H1 (cell line): ENCODE measurements around the gene ZSCAN10.

ENCODE experiments used
- BACH1 ChIP-seq: IDR thresholded peaks from 2 replicates; pipeline ENCODE4 v1.6.1; 2012; ENCODE audit warnings: low read length, improper control_type of control experiment
- BCL11A ChIP-seq, 2 experiments: IDR thresholded peaks; one replicate each; pipeline ENCODE4 v1.6.1; 2011; ENCODE audit warnings: low read depth in 2 of 2, low read length in 2 of 2, mild to moderate bottlenecking in 2 of 2
- EP300 ChIP-seq, 2 experiments: IDR thresholded peaks; 1 replicate in 1 of 2; 2 replicates in 1 of 2; pipeline ENCODE4 v1.6.1; 2011 to 2012; ENCODE audit warnings: low read depth in 2 of 2, low read length in 2 of 2, mild to moderate bottlenecking in 2 of 2, borderline replicate concordance in 1 of 2, inconsistent platforms in 1 of 2, moderate library complexity in 1 of 2
- HDAC6 ChIP-seq: IDR thresholded peaks from one replicate; pipeline ENCODE4 v1.7.1; 2012; ENCODE audit warnings: low read depth, mild to moderate bottlenecking, inconsistent platforms, low read length, moderate library complexity
- PHF8 ChIP-seq: fragments of 200-600 bp; sonication (generic); conservative IDR thresholded peaks from 2 replicates; pipeline ENCODE4 v1.7.1; 2012; ENCODE audit warnings: low read depth, mild to moderate bottlenecking, inconsistent platforms, low read length, moderate library complexity
- POLR2A ChIP-seq, 2 experiments: IDR thresholded peaks; 1 replicate in 1 of 2; 2 replicates in 1 of 2; pipeline ENCODE4 v1.6.1; 2011; ENCODE audit warnings: low read depth in 2 of 2, low read length in 2 of 2, mild to moderate bottlenecking in 2 of 2; ENCODE audit errors: control extremely low read depth in 1 of 2
- RAD21 ChIP-seq, 2 experiments: IDR thresholded peaks in 1 of 2; conservative IDR thresholded peaks in 1 of 2; 2 replicates each; pipeline ENCODE4 v1.6.1; 2011; ENCODE audit warnings: low read depth in 2 of 2, low read length in 2 of 2, improper control_type of control experiment in 1 of 2, inconsistent platforms in 1 of 2, mild to moderate bottlenecking in 1 of 2, moderate library complexity in 1 of 2
- SP2 ChIP-seq: IDR thresholded peaks from 2 replicates; pipeline ENCODE4 v1.6.1; 2012; ENCODE audit warnings: mild to moderate bottlenecking, low read length, inconsistent platforms
- ZNF274 ChIP-seq: IDR thresholded peaks from 2 replicates; pipeline ENCODE4 v1.7.0; 2012; ENCODE audit warnings: low read length, borderline replicate concordance; ENCODE audit errors: extremely low read depth
- TF ChIP-seq, protein P1 (sequence below), 3 experiments: IDR thresholded peaks; 1 replicate in 2 of 3; 2 replicates in 1 of 3; pipeline versions ENCODE4 v1.5.1 to v1.6.1; 2011; ENCODE audit warnings: low read length in 3 of 3, mild to moderate bottlenecking in 3 of 3, inconsistent platforms in 2 of 3, low read depth in 1 of 3, moderate library complexity in 1 of 3; ENCODE audit not compliant: insufficient read depth in 1 of 3; ENCODE audit errors: control extremely low read depth in 1 of 3

DNA sequence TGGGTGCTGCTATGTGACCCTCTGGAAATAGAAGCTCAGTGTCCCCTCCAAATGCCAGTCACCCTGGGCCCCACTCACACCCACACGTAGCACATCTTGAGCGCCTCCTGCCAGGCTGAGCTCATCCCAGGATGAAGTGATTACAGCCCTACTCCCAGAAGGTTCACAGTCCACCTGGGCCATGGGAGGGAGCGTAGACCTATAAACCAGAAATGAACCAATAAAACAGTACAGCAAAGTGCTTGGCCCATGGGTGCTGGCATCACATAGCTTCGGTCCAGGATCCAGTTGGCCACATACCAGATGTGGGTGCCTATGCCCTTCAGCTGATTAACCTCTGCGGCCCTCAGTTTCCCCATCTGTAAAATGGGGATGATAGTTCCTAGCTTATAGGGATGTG lies 60.2 kb downstream of the ZSCAN10 start:
- TF ChIP-seq POLR2A (IDR thresholded peaks at IDR 0.05; ENCODE audit: control extremely low read depth in 1 of 2, low read depth in 2 of 2, low read length in 2 of 2) (no peak), PHF8 (no peak), SP2 (no peak), RAD21 (IDR thresholded peaks at IDR 0.05 in 1 of 2, conservative IDR thresholded peaks at IDR 0.05 in 1 of 2; ENCODE audit: low read depth in 2 of 2, low read length in 2 of 2) (no peak), BACH1 (no peak), HDAC6 (no peak), ZNF274 (no peak), BCL11A (IDR thresholded peaks at IDR 0.05; ENCODE audit: low read depth in 2 of 2, low read length in 2 of 2) (no peak), EP300 (IDR thresholded peaks at IDR 0.05; ENCODE audit: borderline replicate concordance in 1 of 2, low read depth in 2 of 2, low read length in 2 of 2) (no peak)
- TF ChIP-seq, protein P1, sequence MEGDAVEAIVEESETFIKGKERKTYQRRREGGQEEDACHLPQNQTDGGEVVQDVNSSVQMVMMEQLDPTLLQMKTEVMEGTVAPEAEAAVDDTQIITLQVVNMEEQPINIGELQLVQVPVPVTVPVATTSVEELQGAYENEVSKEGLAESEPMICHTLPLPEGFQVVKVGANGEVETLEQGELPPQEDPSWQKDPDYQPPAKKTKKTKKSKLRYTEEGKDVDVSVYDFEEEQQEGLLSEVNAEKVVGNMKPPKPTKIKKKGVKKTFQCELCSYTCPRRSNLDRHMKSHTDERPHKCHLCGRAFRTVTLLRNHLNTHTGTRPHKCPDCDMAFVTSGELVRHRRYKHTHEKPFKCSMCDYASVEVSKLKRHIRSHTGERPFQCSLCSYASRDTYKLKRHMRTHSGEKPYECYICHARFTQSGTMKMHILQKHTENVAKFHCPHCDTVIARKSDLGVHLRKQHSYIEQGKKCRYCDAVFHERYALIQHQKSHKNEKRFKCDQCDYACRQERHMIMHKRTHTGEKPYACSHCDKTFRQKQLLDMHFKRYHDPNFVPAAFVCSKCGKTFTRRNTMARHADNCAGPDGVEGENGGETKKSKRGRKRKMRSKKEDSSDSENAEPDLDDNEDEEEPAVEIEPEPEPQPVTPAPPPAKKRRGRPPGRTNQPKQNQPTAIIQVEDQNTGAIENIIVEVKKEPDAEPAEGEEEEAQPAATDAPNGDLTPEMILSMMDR (IDR thresholded peaks at IDR 0.05; ENCODE audit: control extremely low read depth in 1 of 3, insufficient read depth in 1 of 3, low read depth in 1 of 3, low read length in 3 of 3), result no peak
